ENCODE results near the gene BTG4.

Gene BTG4

DNA sequence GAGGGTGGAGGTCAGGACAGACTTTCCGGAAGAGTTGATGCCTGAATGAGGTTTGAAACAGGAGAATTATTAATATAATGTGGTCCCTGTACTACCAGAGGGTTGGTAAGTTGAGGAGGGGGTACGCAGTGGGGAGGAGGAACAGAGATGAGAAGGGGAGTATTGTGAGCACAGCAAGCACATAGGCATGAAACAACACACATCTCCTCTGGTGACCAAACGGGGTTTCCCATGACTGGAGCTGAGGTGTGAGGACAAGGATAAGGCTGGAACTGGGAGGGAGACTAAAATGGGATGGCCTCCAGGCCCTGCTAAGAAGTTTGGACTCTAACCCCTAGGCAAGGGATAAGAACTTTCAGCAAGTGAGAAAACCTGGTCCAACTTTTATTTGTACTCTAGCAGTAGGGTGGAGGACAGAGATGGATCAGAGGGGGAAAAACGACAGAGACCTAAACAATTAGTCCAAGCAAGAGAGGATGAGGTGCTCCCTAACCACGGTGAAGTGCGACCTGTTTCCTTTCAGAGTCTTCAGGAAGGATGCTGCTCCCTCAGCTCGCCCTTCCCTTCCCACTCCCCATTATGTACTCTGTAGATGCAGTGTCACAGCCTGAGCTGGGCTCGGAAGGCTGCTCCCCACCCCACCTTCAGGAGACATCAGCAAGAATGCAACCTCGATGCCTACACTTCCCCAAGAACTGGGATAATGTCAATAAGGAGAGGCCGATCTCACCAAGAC, 59.2 kb downstream of the BTG4 start:
- no peak for DNase-seq

DNA sequence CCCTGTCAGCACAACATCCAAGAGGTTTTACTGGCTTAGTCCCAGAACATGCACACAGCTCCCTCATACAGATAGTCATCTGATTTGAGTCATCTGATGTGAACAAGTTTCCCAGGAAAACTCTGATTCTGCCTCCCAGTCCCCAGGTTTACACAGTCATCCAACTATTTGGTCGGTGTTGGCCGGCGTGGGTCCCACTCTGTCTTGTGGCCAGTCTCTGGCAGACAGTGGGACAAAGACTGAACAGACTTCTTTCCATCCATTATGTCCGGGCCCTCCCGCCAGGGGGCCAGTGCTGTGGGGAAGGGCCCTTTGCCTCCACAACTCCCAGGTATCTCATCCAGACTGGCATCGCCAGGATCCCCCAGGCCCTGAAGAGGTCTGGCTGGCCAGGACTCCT, 60.0 kb downstream of the BTG4 start:
- no peak for DNase-seq

DNA sequence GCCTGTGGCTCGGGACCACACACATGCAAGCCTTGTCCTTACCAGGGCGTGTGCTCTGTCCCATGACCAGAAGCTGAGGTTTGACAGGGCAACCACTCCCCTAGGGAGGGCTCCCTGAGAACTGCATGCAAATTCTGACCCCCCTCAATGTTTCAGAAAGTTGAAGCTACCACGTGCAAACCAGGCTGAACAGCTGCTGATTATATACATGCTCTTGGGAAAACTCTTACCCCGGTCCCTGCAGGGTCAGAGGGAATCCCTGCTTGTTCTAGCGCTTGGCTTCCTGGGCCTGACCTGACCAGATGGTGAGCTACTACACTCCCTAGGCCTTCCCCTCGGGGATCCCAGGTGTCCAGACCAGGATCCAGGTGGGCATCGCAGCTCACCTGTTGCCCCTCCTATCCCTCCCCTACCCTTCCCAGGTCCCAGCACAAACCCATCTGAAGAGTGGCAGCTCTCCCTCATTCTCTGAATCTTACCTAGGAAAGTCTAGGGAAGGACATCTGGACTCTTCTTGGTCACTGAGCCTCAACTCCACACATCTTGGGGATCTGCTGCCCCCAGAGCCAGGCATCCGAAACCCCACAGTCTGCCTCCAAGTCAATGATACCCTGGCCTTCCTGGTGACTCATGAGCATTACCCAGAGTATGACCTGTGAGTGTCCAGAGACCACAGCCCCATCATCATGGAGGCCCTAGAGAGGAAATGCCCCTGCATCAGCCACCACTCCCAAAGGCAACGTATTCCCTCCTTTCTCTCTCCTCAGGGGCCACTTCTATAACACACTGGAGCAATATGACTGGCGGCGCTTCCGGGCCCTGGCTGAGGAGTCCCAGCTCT, 61.5 kb downstream of the BTG4 start:
- no peak for DNase-seq

DNA sequence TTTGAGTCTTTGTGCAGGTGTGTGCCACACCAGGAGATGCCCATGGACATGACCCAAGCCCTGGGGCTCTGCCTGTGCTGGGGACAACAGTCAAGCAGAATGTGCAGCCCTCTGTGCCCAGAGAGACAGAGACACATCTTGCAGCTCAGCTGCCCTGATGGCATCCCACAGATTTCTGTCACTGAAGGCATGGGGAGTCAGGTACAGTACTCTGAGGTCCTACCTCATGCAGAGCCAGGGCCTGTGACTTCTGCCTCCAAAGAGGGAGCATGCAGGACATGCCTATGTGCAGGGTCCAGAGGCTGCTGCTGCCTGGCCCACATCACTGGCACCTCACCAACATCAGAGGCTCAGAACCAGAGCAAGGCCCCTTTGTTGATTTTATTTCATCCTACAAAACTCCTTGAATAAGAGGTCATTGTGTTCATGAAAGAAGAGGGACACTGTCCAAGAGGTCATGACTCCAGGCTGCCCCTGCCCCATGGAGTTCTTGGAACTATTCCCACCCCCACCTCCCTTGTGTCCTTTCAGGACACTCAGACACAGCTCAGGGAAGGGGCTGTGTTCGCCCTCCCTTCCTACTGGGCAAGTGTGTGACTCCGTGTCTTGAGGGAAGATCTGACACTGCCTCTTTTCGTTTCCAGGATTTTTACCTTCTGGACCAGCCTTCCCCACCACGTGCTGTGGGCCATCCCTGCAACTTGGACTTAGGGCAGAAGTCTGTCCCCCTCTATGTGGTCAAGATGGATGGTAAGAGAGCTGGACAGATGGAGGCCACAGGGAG, 62.3 kb downstream of the BTG4 start:
- no peak for DNase-seq

GRCh38 chr11:111448831-111449557, 63.2 kb downstream of the BTG4 start:
- no peak for DNase-seq

- no peak for DNase-seq
These were observed 63.8 kb downstream of the BTG4 start for GRCh38 chr11:111448414-111448813.

GRCh38 chr11:111447931-111448330, 64.3 kb downstream of the BTG4 start:
- no peak for DNase-seq

DNA sequence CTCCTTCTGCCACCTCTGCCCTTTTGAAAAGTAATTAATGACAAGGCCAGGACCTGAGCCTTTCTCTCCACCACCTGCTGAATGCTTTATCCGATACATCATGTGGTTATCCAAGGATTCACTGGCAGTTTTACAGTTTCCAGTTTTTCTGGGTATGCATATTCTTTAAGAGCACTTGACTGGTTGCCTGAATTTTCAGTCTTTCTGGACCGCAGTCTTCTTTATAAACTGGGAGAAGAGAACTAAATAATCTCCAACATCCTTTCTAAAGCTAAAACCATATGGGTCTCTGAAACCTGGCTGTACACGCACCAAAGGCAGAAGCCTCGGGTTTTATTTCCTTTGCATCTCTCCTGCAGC, 65.1 kb downstream of the BTG4 start:
- DNase-seq: no peak

- peak; percentile 62 for DNase-seq
These were observed 65.6 kb downstream of the BTG4 start for GRCh38 chr11:111446404-111447111.

- no peak for DNase-seq
These were observed 66.6 kb downstream of the BTG4 start for GRCh38 chr11:111445586-111445985.

Data from NK-92 treated with Interleukin-12 subunit alpha and Interleukin-12 subunit beta, amount 100 ng/mL, for 24 hours (cell line).